Measurements from ENCODE around the gene RAD18.

GRCh38 chr3:8978551-8978950, 15.3 kb upstream of the RAD18 start:
- TF ChIP-seq POLR2A (IDR thresholded peaks at IDR 0.05) (no peak), EP300 (IDR thresholded peaks at IDR 0.05) (no peak)
- TF ChIP-seq, protein P1, sequence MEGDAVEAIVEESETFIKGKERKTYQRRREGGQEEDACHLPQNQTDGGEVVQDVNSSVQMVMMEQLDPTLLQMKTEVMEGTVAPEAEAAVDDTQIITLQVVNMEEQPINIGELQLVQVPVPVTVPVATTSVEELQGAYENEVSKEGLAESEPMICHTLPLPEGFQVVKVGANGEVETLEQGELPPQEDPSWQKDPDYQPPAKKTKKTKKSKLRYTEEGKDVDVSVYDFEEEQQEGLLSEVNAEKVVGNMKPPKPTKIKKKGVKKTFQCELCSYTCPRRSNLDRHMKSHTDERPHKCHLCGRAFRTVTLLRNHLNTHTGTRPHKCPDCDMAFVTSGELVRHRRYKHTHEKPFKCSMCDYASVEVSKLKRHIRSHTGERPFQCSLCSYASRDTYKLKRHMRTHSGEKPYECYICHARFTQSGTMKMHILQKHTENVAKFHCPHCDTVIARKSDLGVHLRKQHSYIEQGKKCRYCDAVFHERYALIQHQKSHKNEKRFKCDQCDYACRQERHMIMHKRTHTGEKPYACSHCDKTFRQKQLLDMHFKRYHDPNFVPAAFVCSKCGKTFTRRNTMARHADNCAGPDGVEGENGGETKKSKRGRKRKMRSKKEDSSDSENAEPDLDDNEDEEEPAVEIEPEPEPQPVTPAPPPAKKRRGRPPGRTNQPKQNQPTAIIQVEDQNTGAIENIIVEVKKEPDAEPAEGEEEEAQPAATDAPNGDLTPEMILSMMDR (IDR thresholded peaks at IDR 0.05), result no peak

Measured in ovary (tissue), 3 donors.